ENCODE measurements around the gene SLC6A4.

DNA sequence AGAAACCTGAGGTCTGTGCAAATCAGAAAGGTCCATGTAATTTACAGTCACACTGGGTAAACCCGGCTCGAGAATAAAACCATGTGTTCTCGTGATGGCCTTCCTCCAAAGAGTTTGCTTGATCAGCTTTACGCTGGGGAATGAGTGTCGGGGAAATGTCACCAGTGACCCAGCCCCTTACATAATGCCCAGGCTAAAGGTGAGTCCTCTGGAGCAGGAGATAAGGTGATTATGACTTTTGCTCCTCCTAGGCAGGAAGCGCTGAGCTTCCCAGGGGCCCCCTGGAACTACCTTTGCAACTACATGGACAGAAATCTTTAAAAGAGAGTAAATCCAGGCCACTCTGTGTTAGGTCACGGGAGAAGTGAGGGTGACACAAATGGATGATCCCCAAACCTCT lies 15.7 kb downstream of the SLC6A4 start:
- TF ChIP-seq, protein P1, sequence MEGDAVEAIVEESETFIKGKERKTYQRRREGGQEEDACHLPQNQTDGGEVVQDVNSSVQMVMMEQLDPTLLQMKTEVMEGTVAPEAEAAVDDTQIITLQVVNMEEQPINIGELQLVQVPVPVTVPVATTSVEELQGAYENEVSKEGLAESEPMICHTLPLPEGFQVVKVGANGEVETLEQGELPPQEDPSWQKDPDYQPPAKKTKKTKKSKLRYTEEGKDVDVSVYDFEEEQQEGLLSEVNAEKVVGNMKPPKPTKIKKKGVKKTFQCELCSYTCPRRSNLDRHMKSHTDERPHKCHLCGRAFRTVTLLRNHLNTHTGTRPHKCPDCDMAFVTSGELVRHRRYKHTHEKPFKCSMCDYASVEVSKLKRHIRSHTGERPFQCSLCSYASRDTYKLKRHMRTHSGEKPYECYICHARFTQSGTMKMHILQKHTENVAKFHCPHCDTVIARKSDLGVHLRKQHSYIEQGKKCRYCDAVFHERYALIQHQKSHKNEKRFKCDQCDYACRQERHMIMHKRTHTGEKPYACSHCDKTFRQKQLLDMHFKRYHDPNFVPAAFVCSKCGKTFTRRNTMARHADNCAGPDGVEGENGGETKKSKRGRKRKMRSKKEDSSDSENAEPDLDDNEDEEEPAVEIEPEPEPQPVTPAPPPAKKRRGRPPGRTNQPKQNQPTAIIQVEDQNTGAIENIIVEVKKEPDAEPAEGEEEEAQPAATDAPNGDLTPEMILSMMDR (conservative IDR thresholded peaks at IDR 0.05; ENCODE audit: low read depth in 2 of 2): no peak
- TF ChIP-seq EZH2 (IDR thresholded peaks at IDR 0.05; ENCODE audit: low read depth, unreplicated experiment) (no peak), EZH2phosphoT487 (IDR thresholded peaks at IDR 0.05; ENCODE audit: unreplicated experiment) (no peak), CREB1 (CRISPR knock-in tag; IDR thresholded peaks at IDR 0.05; ENCODE audit: low read depth) (no peak), ZNF114 (CRISPR knock-in tag; IDR thresholded peaks at IDR 0.05) (no peak), ZNF331 (CRISPR knock-in tag; IDR thresholded peaks at IDR 0.05; ENCODE audit: low read depth) (no peak)
- TF ChIP-seq, protein P2, sequence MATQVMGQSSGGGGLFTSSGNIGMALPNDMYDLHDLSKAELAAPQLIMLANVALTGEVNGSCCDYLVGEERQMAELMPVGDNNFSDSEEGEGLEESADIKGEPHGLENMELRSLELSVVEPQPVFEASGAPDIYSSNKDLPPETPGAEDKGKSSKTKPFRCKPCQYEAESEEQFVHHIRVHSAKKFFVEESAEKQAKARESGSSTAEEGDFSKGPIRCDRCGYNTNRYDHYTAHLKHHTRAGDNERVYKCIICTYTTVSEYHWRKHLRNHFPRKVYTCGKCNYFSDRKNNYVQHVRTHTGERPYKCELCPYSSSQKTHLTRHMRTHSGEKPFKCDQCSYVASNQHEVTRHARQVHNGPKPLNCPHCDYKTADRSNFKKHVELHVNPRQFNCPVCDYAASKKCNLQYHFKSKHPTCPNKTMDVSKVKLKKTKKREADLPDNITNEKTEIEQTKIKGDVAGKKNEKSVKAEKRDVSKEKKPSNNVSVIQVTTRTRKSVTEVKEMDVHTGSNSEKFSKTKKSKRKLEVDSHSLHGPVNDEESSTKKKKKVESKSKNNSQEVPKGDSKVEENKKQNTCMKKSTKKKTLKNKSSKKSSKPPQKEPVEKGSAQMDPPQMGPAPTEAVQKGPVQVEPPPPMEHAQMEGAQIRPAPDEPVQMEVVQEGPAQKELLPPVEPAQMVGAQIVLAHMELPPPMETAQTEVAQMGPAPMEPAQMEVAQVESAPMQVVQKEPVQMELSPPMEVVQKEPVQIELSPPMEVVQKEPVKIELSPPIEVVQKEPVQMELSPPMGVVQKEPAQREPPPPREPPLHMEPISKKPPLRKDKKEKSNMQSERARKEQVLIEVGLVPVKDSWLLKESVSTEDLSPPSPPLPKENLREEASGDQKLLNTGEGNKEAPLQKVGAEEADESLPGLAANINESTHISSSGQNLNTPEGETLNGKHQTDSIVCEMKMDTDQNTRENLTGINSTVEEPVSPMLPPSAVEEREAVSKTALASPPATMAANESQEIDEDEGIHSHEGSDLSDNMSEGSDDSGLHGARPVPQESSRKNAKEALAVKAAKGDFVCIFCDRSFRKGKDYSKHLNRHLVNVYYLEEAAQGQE (IDR thresholded peaks at IDR 0.05; ENCODE audit: unreplicated experiment): no peak
